IPS-20b (cell line): ENCODE measurements around the gene CCDC50.

Experiments
- H3K27ac ChIP-seq: one replicate; pipeline ENCODE4 v1.5.1; 2013; ENCODE audit warnings: low read length
- H3K27me3 ChIP-seq: 2 replicates; pipeline ENCODE4 v1.6.1; 2013; ENCODE audit warnings: mild to moderate bottlenecking, low read length, inconsistent platforms; ENCODE audit not compliant: insufficient read depth
- H3K36me3 ChIP-seq: 2 replicates; pipeline ENCODE4 v1.6.1; 2013; ENCODE audit warnings: low read depth, mild to moderate bottlenecking, inconsistent platforms, low read length, moderate library complexity; ENCODE audit not compliant: insufficient read depth
- H3K4me1 ChIP-seq: 2 replicates; pipeline ENCODE4 v1.6.1; 2013; ENCODE audit warnings: mild to moderate bottlenecking, control low read depth, inconsistent platforms, low read length, moderate library complexity; ENCODE audit not compliant: insufficient read depth
- H3K4me3 ChIP-seq: 2 replicates; pipeline ENCODE4 v1.5.1; 2013; ENCODE audit warnings: mild to moderate bottlenecking, low read length, inconsistent platforms
- H3K9ac ChIP-seq: 2 replicates; pipeline ENCODE4 v1.6.1; 2013; ENCODE audit warnings: low read depth, mild to moderate bottlenecking, inconsistent platforms, low read length, moderate library complexity
- H3K9me3 ChIP-seq: 2 replicates; pipeline ENCODE4 v1.6.1; 2013; ENCODE audit warnings: mild to moderate bottlenecking, low read depth, low read length, inconsistent platforms; ENCODE audit not compliant: insufficient read depth

Gene CCDC50

GRCh38 chr3:191385101-191385500, 55.9 kb downstream of the CCDC50 start:
- Histone ChIP-seq H3K27me3 (no peaks in the 10 kb centered on the region), H3K9me3 (no peaks in the 10 kb centered on the region), H3K27ac (no peak overlapping the region), H3K4me1 (peaks cover 14% of the 10 kb centered on the region), H3K36me3 (peaks cover 22% of the 10 kb centered on the region), H3K9ac (no peak overlapping the region), H3K4me3 (no peak overlapping the region)

GRCh38 chr3:191387441-191388077, 58.4 kb downstream of the CCDC50 start:
- H3K9me3 ChIP-seq = no peaks in the 10 kb centered on the region
- no peaks in the 10 kb centered on the region for H3K27me3 ChIP-seq
- H3K27ac ChIP-seq = no peak overlapping the region
- no peak overlapping the region for H3K4me3 ChIP-seq
- peaks cover 4% of the 10 kb centered on the region; the same call in 1 of the 2 replicates for H3K36me3 ChIP-seq
- peaks cover 28% of the 10 kb centered on the region for H3K4me1 ChIP-seq
- H3K9ac ChIP-seq = no peak overlapping the region

GRCh38 chr3:191388823-191389222, 59.6 kb downstream of the CCDC50 start:
- Histone ChIP-seq H3K9me3 (no peaks in the 10 kb centered on the region), H3K27ac (no peak overlapping the region), H3K4me1 (peaks cover 18% of the 10 kb centered on the region; the same call in 1 of the 2 replicates), H3K9ac (no peak overlapping the region), H3K4me3 (no peak overlapping the region), H3K36me3 (peaks cover 4% of the 10 kb centered on the region; the same call in 1 of the 2 replicates), H3K27me3 (no peaks in the 10 kb centered on the region)

GRCh38 chr3:191390580-191390979, 61.4 kb downstream of the CCDC50 start:
- H3K36me3 ChIP-seq = peaks cover 4% of the 10 kb centered on the region; the same call in 1 of the 2 replicates

GRCh38 chr3:191391861-191392808, 62.9 kb downstream of the CCDC50 start:
- no peak overlapping the region for H3K9ac ChIP-seq
- H3K4me1 ChIP-seq = peaks cover 18% of the 10 kb centered on the region; the same call in 1 of the 2 replicates
- H3K27me3 ChIP-seq = no peaks in the 10 kb centered on the region
- H3K9me3 ChIP-seq = no peaks in the 10 kb centered on the region
- no peak overlapping the region for H3K27ac ChIP-seq
- H3K4me3 ChIP-seq = no peak overlapping the region
- peaks cover 4% of the 10 kb centered on the region; the same call in 1 of the 2 replicates for H3K36me3 ChIP-seq

More at GRCh38 chr3:191390580-191390979, 61.4 kb downstream of the CCDC50 start:
- H3K4me1 ChIP-seq = peaks cover 18% of the 10 kb centered on the region; the same call in 1 of the 2 replicates
- H3K4me3 ChIP-seq = no peak overlapping the region
- no peak overlapping the region for H3K27ac ChIP-seq
- H3K27me3 ChIP-seq = no peaks in the 10 kb centered on the region
- no peak overlapping the region for H3K9ac ChIP-seq
- no peaks in the 10 kb centered on the region for H3K9me3 ChIP-seq

- Histone ChIP-seq H3K4me1 (peaks cover 18% of the 10 kb centered on the region; the same call in 1 of the 2 replicates), H3K36me3 (peaks cover 4% of the 10 kb centered on the region; the same call in 1 of the 2 replicates), H3K4me3 (no peak overlapping the region), H3K27me3 (no peaks in the 10 kb centered on the region), H3K9me3 (no peaks in the 10 kb centered on the region), H3K9ac (no peak overlapping the region), H3K27ac (no peak overlapping the region)
These were observed 64.0 kb downstream of the CCDC50 start for GRCh38 chr3:191393146-191393545.

GRCh38 chr3:191397771-191398170, 68.6 kb downstream of the CCDC50 start:
- Histone ChIP-seq H3K9me3 (no peaks in the 10 kb centered on the region), H3K27ac (no peak overlapping the region), H3K9ac (no peak overlapping the region), H3K27me3 (no peaks in the 10 kb centered on the region), H3K36me3 (no peaks in the 10 kb centered on the region), H3K4me1 (no peaks in the 10 kb centered on the region), H3K4me3 (no peak overlapping the region)

- H3K27ac ChIP-seq = no peak overlapping the region
- no peak overlapping the region for H3K4me3 ChIP-seq
- H3K36me3 ChIP-seq = no peaks in the 10 kb centered on the region
- H3K4me1 ChIP-seq = no peaks in the 10 kb centered on the region
- H3K27me3 ChIP-seq = no peaks in the 10 kb centered on the region
- H3K9ac ChIP-seq = no peak overlapping the region
- H3K9me3 ChIP-seq = no peaks in the 10 kb centered on the region
These were observed 69.4 kb downstream of the CCDC50 start for GRCh38 chr3:191398607-191399006.

- Histone ChIP-seq H3K27ac (no peak overlapping the region), H3K36me3 (no peaks in the 10 kb centered on the region), H3K4me3 (no peak overlapping the region), H3K9me3 (no peaks in the 10 kb centered on the region), H3K9ac (no peak overlapping the region), H3K27me3 (no peaks in the 10 kb centered on the region), H3K4me1 (no peaks in the 10 kb centered on the region)
These were observed 70.7 kb downstream of the CCDC50 start for GRCh38 chr3:191399918-191400317.

- no peaks in the 10 kb centered on the region for H3K27me3 ChIP-seq
- H3K9ac ChIP-seq = no peak overlapping the region
- H3K4me1 ChIP-seq = no peaks in the 10 kb centered on the region
- H3K27ac ChIP-seq = no peak overlapping the region
- no peaks in the 10 kb centered on the region for H3K36me3 ChIP-seq
- H3K9me3 ChIP-seq = no peaks in the 10 kb centered on the region
- no peak overlapping the region for H3K4me3 ChIP-seq
These were observed 72.7 kb downstream of the CCDC50 start for GRCh38 chr3:191401775-191402357.

- Histone ChIP-seq H3K9ac (no peak overlapping the region), H3K36me3 (no peaks in the 10 kb centered on the region), H3K9me3 (peaks cover 21% of the 10 kb centered on the region), H3K27ac (no peak overlapping the region), H3K4me1 (peaks cover 5% of the 10 kb centered on the region; the same call in 1 of the 2 replicates), H3K27me3 (no peaks in the 10 kb centered on the region), H3K4me3 (no peak overlapping the region)
These were observed 80.7 kb downstream of the CCDC50 start for GRCh38 chr3:191409791-191410359.
